IPS-NIHi7 (cell line): ENCODE results near the gene CDK19.
"Not testable (repeated sequence)": the region's sequence is repeated elsewhere in the genome, so short reads cannot be mapped to it uniquely, and the experiment has no call there.

ENCODE experiments used
- DNase-seq: peaks from one replicate; pipeline ENCODE4 v3.0.0; 2012; ENCODE audit warnings: mixed read lengths; ENCODE audit errors: extremely low spot score

The CDK19 gene

GRCh38 chr6:110756817-110757216, 58.5 kb downstream of the CDK19 start:
- DNase-seq: no peak

GRCh38 chr6:110755411-110755834, 59.8 kb downstream of the CDK19 start:
- DNase-seq: no peak

DNA sequence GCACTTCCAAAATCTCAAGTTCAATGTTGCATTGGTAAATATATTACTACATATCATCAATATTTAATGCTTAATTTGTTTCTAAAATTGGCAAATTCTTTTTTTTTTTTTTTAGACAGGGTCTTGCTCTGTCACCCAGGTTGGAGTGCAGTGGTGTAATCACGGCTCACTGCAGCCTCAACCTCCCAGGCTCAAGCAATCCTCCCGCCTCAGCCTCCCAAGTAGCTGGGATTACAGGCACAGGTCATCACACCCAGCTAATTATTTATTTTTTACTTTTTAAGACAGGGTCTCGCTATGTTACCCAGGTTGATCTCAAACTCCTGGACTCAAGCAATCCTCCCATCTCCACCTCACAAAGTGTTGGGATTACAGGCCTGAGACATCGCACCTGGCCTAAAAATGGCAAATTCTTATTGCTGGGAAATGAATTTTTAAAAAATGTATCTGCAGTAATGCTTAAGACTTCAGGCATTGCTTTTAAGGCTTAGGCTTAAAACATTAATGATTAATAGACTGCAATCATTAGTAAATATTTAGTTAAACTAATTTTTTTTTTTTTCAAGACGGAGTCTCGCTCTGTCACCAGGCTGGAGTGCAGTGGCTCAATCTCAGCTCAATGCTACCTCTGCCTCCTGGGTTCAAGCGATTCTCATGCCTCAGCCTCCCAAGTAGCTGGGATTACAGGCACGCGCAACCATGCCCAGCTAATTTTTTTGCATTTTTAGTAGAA, 61.2 kb downstream of the CDK19 start:
- not testable (repeated sequence) for DNase-seq

DNA sequence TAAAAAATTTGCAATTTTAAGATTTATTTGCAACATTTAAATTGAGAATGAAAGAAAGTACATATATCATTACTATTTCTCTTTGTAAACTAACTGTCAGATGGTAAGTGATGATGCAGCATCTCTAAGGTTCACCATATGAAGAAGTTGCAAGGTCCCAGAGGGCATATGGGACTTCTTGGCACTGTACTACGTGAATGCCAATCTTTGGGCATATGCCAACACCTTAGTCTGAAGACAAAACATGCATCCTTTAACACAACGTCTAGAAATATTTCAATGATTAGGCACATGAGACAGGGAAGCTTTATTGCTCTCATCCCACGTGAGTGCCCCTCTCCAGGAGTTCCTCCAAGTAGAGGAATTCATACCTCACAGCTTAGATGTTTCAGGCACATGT, 66.8 kb downstream of the CDK19 start:
- no peak for DNase-seq

DNA sequence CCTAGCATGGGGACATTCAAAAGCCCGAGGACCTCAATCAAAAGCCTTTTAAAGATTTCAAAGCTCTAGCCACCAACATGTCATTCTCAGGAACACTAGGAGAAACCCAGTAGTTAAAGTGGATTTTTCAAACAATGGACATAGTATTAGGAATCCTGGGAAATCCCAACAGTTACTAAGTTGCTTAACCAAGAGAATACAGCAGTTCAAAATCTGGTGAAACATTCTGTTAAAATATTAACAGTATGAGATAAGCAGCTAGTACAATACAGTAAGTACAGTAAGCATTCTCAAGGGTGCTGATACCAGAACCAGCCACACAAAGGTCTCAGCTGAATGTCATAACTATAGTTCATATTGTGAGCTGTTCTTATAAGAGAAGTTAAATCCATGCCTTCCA, 68.6 kb downstream of the CDK19 start:
- no peak for DNase-seq

DNA sequence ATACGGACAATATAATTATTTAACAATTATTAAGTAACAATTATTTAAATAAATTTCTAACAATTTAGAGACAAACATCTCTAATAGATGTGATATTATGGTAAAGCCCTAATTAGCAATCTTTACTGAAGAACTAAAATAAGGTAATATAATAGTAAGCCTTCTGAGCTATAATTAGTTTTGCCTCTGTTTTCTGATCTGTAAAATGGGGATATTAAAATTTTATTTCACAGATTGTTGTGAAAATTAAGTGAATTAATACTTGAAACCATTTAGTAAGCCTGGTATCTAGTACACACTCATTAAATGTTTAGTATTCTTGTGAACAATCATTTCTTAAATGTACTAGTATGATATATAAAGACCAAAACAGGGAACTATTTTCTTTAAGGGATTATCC, 70.3 kb downstream of the CDK19 start:
- DNase-seq: no peak

GRCh38 chr6:110742552-110742951, 72.7 kb downstream of the CDK19 start:
- not testable (repeated sequence) for DNase-seq

- DNase-seq: no peak
Measured at GRCh38 chr6:110741517-110741916, 73.8 kb downstream of the CDK19 start.

- DNase-seq: no peak
Measured at GRCh38 chr6:110738899-110739365, 76.3 kb downstream of the CDK19 start.

DNA sequence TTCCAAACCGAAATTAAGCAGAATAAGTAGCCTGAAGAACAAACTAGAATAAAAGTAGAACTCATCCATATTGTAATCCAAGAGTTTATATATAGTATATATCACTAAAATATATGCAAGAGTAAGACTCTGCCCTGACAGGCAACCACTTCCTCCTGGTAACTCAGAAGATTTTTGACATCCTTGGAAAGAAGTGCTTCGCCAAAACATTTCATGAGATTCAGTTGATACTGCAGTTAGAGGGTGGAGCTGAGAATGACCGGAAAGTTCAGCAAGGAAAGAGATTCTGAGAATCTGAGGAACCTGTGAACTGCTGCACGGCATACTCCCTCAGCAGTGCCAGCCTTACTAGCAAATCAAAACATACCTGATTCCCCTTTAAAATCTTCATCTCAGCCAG, 79.6 kb downstream of the CDK19 start:
- DNase-seq: no peak

GRCh38 chr6:110731898-110732297, 83.4 kb downstream of the CDK19 start:
- peak; percentile 22 for DNase-seq

DNA sequence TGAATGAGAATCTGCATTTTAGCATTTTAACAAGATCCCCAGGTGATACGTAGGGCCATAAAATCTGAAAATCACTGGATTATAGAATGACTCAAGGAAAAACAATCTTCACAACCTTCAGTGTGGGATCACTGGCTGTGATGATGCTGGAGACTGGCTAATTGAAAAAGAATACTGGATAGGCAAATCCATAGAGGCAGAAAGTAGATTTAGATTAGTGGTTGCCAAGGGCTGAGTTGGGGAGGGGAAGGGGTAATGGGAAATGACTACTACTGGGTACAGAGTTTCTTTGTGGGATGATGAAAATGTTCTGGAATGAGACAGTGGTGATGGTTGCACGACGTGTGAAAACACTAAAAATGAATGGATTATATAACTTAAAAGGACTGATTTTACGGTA, 84.1 kb downstream of the CDK19 start:
- no peak for DNase-seq

- DNase-seq: no peak
Measured at GRCh38 chr6:110728501-110728900, 86.8 kb downstream of the CDK19 start.

DNA sequence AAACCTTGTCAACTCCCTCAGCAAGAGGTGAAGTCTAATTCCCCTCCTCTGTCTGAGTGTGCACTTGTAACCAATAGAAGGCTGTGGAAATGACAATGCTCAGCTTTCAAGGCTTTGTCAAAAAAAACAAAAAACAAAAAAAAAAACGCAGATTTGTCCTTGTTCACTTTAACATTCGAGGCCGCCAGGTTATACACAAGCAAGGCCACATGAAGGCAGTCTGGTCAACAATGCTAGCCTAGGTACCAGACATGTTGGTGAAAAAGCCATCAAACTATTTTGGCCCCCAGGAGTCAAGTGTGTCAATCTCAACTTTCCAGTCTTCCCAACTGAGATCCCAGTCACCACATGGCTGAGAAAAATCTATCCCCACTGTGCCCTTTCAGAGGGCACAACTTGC, 92.3 kb downstream of the CDK19 start:
- DNase-seq: no peak

DNA sequence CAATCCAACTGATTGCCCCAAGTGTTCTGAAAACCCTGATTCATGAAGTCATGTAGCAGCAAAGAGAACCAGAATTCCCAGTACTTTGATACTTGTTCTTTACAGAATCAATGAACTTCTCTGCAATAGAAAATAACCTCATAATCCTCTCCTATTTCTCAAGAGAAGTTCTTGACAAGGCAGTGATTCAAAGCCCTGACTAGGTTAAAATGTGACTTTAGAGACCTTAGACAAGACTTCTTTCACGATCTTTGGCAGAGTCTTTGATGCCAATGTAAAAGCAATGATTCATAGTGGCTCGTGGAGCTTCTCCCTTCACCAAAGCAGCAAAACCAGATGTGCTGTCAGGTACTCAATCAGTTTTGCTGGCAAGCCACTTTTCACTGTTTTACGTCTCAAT, 95.2 kb downstream of the CDK19 start:
- no peak for DNase-seq

DNA sequence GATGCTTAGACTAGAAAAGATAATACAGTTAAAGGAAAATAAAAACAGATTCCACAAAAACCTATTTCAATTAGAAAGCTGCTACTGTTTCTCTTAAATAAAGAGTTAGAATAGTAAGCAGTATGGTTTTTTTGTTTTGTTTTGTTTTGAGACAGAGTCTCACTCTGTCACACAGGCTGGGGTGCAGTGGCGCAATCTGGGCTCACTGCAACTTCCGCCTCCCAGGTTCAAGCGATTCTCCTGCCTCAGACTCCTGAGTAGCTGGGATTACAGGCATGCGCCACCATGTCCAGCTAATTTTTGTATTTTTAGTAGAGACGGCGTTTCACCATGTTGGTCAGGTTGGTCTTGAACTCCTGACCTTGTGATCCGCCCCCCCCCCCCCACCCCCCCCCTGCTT, 95.7 kb downstream of the CDK19 start:
- not testable (repeated sequence) for DNase-seq

- DNase-seq: no peak
Measured at GRCh38 chr6:110714143-110714542, 101.1 kb downstream of the CDK19 start.

GRCh38 chr6:110712238-110712637, 103.0 kb downstream of the CDK19 start:
- no peak for DNase-seq

DNA sequence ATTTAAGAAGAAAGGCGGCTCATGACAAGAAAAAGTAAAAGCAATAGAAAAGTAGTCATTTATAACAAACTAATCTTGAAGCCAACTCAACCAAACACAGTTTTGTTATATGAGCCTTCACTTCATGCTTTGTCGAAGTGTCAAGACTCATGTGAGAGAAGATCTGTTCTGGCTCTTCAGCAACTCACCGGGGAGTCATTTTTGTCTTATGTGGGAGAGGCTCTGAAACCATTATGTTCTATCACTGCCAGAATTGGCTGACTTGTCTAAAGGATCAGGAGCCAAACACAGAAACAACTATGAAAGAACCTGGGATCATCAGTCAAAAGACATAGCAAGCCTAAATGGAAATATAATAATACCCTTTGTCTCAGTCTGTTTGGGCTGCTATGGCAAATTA, 105.2 kb downstream of the CDK19 start:
- no peak for DNase-seq

DNA sequence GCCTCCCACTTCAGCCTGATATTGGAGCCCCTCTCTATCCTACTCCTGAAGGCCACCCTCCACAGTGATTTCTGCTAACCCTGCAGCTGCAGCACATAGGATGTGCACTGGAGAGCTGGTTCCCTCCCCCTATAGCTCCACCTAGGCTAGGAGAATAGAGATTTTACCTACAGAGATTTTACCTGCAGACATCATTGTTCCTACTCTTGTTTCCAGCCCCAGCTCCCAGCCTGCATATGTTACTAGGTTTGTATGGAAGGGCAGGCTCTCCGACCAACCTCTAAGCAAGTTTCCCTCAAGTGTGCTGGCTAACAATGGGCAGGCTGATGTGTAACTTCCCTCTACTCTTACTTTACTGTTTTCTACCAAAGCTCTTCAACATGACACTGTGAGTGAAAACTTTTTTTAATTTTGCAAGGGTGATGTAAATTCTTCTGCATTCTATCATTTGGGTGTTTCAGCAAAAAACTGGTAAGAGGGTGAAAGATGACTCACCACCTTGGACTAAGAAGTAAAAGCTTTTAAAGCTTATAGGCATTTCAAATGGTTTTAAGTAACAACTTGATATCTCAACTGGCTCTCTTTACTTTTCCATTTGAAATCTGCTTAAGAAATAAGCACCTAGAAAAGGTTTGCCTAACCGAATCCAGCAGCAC, 106.8 kb downstream of the CDK19 start:
- DNase-seq: peak; percentile 17

DNA sequence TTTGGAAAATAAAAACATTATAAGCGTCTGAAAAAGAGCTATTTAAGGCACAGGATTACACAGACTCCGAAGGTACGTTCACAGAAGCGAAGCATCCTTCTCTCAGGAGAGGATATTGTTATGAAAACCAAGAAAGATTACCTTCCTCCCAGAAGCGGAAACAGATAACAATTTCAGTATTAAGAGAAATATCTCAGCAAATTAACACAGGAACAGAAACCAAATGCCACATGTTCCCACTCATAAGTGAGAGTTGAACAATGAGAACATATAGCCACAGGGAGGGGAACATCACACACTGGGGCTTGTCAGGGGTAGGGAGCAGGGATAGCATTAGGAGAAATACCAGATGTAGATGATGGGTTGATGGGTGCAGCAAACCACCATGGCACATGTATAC, 109.7 kb downstream of the CDK19 start:
- no peak for DNase-seq

DNA sequence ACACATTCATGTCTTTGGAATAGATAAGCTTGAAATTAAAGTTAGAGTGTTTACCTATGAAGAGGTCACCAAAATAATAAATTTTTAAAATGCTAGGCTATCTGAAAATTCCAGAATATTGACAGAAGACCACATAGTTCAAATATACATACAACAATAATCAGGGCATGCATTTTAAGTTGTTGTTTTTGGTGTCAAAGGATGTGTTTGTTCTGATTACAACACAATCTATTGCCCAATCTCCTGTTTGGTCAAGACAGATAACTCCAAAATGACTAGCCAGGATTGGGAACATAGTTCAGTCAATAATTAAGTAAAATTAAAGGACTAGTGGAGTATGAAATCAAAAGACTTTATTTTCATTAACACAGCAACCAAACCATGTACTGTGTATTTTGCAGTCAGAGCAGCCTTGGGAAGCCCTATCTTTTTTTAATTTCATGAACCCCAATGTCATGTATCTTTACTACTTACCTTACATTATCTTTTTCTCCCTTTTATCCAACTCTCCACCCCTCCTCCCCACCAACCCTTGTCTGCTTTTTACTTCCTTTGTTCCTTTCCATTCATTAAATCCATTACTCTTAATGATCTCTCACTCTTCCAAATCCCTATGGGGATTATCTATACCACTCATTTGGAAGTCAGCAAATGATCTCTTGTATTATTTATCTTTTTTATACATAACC, 111.2 kb downstream of the CDK19 start:
- no peak for DNase-seq
